ENCODE results near the gene GPR25. TPM values are rescaled to one million over a fixed set of nuclear protein-coding genes. Genes with fewer than 3 reads are reported as not detected.

Gene GPR25
- total and polyA plus RNA-seq, 2 of the 4 experiments (the other 2 are of a cell fraction), result not detected

DNA sequence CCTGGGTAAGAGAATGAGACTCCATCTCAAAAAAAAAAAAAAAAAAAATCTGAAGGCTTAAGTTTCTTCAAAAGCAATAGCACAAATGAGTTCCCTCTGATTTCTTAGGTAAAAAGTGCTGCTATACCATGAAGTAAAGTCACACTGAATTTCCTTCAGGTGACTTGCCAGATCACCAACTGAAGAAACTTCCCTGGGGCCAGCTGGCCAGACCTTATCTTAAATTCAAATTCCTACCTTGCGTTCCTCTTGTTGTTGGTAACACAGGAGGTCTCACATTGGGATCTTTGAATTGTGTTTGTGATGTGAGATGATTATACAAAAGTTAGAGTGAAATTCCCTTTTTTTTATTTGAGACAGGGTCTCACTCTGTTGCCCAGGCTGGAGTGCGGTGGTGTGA is 33.7 kb downstream of the GPR25 start:
- Histone ChIP-seq H3K4me2 (ENCODE audit: low read depth, low read length) (no peak overlapping the region), H3K27me3 (ENCODE audit: control insufficient read depth, insufficient read depth, low read length) (peaks cover 24% of the 10 kb centered on the region), H3K56ac (ENCODE audit: extremely low read depth, insufficient read depth, low read length) (no peak overlapping the region), H3K23ac (ENCODE audit: low read depth, low read length) (no peak overlapping the region), H3K4me1 (ENCODE audit: control insufficient read depth, insufficient read depth, low read length) (no peaks in the 10 kb centered on the region), H4K5ac (ENCODE audit: low read depth, low read length) (no peak overlapping the region), H4K8ac (ENCODE audit: low read depth in 2 of 2, low read length in 2 of 2) (no peak overlapping the region), H3K9ac (ENCODE audit: low read depth, low read length) (no peak overlapping the region), H3K18ac (ENCODE audit: low read depth, low read length) (no peak overlapping the region), H3K9me1 (ENCODE audit: insufficient read depth, low read length) (no peaks in the 10 kb centered on the region), H2AFZ (replicated peaks; ENCODE audit: low read length, poor library complexity) (no peak overlapping the region), H3K4me3 (ENCODE audit: insufficient read depth, low read depth, low read length) (no peak overlapping the region), H3K4ac (ENCODE audit: low read depth, low read length) (no peak overlapping the region), H3K27ac (ENCODE audit: insufficient read depth, low read length) (no peak overlapping the region), H3K9me3 (ENCODE audit: control insufficient read depth, insufficient read depth, low read length) (no peaks in the 10 kb centered on the region), H2BK20ac (ENCODE audit: low read depth, low read length) (no peak overlapping the region), H3K36me3 (ENCODE audit: control insufficient read depth, insufficient read depth, low read length) (no peaks in the 10 kb centered on the region), H4K91ac (ENCODE audit: insufficient read depth, low read depth, low read length) (no peak overlapping the region), H3K79me1 (ENCODE audit: low read depth in 1 of 2, low read length in 2 of 2) (no peaks in the 10 kb centered on the region), H2AK9ac (replicated peaks; ENCODE audit: low read depth, low read length, poor library complexity) (no peak overlapping the region), H2BK120ac (ENCODE audit: low read depth, low read length) (no peak overlapping the region), H2BK15ac (ENCODE audit: low read depth, low read length) (no peak overlapping the region), H3K14ac (replicated peaks; ENCODE audit: low read depth, low read length) (no peak overlapping the region), H2BK5ac (ENCODE audit: low read depth, low read length, poor library complexity, severe bottlenecking) (no peak overlapping the region), H4K20me1 (ENCODE audit: insufficient read depth, low read length) (no peaks in the 10 kb centered on the region), H2AK5ac (ENCODE audit: low read depth, low read length) (no peak overlapping the region)
- no CpG with 5 or more reads among the region's 2 CpGs for WGBS, 2 experiments (ENCODE audit: extremely low coverage in 2 of 2, insufficient read length in 1 of 2)
- ChIA-PET CTCF (no interaction called here), POLR2A (ENCODE audit: unreplicated experiment) (no interaction called here)
- intact Hi-C loops (cut with micrococcal nuclease), result no loop called here
- in situ Hi-C loops (cut with MboI; ENCODE audit: low sequenced_read_pairs), result no loop called here
- BruUV-seq (replicated peaks), result no TSS peak
- DNase-seq, result no peak
- dilution Hi-C loops (cut with HindIII; ENCODE audit: low sequenced_read_pairs, unreplicated experiment), result no loop called here
- no peak for ATAC-seq (ENCODE audit: low read depth)
- TF ChIP-seq SMC3 (IDR thresholded peaks at IDR 0.05; ENCODE audit: low read depth, low read length) (no peak), MXI1 (IDR thresholded peaks at IDR 0.05; ENCODE audit: borderline replicate concordance, low read depth, low read length) (no peak), CEBPB (IDR thresholded peaks at IDR 0.05; ENCODE audit: low read depth, low read length) (no peak), NFE2L2 (IDR thresholded peaks at IDR 0.05; ENCODE audit: low read depth, low read length) (no peak), MAZ (IDR thresholded peaks at IDR 0.05; ENCODE audit: borderline replicate concordance, low read depth, low read length) (no peak), FOS (IDR thresholded peaks at IDR 0.05; ENCODE audit: low read depth, low read length) (no peak), RFX5 (IDR thresholded peaks at IDR 0.05; ENCODE audit: low read depth, low read length) (no peak), RAD21 (IDR thresholded peaks at IDR 0.05; ENCODE audit: low read length) (no peak)
- TF ChIP-seq, protein P1, sequence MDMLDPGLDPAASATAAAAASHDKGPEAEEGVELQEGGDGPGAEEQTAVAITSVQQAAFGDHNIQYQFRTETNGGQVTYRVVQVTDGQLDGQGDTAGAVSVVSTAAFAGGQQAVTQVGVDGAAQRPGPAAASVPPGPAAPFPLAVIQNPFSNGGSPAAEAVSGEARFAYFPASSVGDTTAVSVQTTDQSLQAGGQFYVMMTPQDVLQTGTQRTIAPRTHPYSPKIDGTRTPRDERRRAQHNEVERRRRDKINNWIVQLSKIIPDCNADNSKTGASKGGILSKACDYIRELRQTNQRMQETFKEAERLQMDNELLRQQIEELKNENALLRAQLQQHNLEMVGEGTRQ (IDR thresholded peaks at IDR 0.05; ENCODE audit: low read depth, low read length), result no peak
- TF ChIP-seq, protein P2, sequence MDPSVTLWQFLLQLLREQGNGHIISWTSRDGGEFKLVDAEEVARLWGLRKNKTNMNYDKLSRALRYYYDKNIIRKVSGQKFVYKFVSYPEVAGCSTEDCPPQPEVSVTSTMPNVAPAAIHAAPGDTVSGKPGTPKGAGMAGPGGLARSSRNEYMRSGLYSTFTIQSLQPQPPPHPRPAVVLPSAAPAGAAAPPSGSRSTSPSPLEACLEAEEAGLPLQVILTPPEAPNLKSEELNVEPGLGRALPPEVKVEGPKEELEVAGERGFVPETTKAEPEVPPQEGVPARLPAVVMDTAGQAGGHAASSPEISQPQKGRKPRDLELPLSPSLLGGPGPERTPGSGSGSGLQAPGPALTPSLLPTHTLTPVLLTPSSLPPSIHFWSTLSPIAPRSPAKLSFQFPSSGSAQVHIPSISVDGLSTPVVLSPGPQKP (IDR thresholded peaks at IDR 0.05; ENCODE audit: borderline replicate concordance, low read depth, low read length), result no peak

Data from IMR-90 (cell line).